IMR-90 (cell line): ENCODE measurements around the gene STAT6. TPM values are rescaled to one million over a fixed set of nuclear protein-coding genes. Genes with fewer than 3 reads are reported as not detected.

Experiments used
- MAFK ChIP-seq: IDR thresholded peaks from 2 replicates; pipeline ENCODE4 v1.6.1; 2012; ENCODE audit warnings: low read depth, low read length, improper control_type of control experiment
- polyA plus RNA-seq, 3 experiments: library from polyadenylated mRNA; depleted of rRNA; stranded (reverse); fragments of >200 nt; gene quantifications; 2 replicates each; pipeline ENCODE4 v1.2.3, GENCODE V29; 2012; ENCODE audit warnings: low replicate concordance in 1 of 3
- total RNA-seq: library from RNA; depleted of rRNA; stranded (reverse); fragments of >200 nt; gene quantifications from 2 replicates; pipeline ENCODE4 v1.2.3, GENCODE V29; 2012
- TF ChIP-seq, protein P1 (sequence below): fragments of 150-350 bp; IDR thresholded peaks from 2 replicates; pipeline ENCODE4 v1.6.1; 2017; ENCODE audit warnings: mild to moderate bottlenecking, antibody characterized with exemption, low read length, low read depth

The STAT6 gene
- total and polyA plus RNA-seq, 2 of the 4 experiments (the other 2 are of a cell fraction), result 43.4 to 96.9 TPM

DNA sequence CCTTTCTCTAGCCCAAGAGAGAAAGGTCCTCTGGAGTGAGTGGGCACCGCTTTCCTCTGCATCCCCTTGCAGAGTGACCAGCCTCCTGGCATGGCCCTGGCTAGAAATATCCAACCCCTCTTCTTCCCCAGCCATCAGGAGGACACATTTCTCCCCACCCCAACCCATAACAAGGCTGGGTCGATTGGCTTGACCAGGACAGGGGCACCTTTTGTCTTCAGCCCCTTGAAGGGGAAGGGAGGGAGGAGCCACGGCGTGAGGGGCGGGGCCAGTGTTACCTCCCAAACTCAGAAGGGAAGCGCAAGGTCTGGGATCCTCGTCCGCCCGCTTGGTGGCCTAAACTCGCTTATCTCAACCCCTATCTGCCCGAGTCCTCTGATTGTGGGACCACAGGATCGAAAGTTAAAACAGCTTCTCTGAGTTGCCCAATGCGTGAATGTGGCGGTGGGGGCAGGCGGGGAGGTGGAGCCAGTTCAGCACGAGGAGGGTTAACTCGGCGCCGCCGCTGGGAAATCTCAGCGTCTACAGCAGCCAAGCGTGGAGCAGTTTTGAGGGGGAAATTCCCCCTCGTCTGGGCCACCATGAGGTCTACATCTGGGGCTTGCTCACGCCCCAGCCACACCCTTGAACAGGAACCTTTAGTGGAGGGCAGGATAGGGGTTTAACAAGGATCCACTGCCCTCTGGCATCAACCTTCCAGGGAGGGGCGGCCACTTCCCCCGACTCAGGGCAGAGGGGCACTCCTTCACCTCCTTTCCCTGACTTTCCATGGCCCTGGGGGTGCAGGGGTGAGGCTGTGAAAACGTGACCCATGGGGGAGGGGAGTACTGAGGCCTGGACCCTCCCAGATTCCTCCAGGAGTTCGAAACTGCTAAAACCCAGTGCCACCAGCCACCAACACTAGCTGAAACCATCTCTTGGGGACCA is 795 bp downstream of the STAT6 start (continued):
- TF ChIP-seq, protein P1, sequence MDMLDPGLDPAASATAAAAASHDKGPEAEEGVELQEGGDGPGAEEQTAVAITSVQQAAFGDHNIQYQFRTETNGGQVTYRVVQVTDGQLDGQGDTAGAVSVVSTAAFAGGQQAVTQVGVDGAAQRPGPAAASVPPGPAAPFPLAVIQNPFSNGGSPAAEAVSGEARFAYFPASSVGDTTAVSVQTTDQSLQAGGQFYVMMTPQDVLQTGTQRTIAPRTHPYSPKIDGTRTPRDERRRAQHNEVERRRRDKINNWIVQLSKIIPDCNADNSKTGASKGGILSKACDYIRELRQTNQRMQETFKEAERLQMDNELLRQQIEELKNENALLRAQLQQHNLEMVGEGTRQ, result no peak
- no peak for TF ChIP-seq MAFK
